Neural progenitor cell (in vitro differentiated cells): ENCODE data around the gene VEZT. TPM values are rescaled to one million over a fixed set of nuclear protein-coding genes. Genes with fewer than 3 reads are reported as not detected.
"Not testable (repeated sequence)": the region's sequence is repeated elsewhere in the genome, so short reads cannot be mapped to it uniquely, and the experiment has no call there.

Source experiments
- DNase-seq: peaks from one replicate; pipeline ENCODE4 v3.0.0-alpha.2; 2016; ENCODE audit warnings: low spot score
- H2AFZ ChIP-seq: fragments of 200-600 bp; sonication (generic); replicated peaks from 2 replicates; pipeline ENCODE4 v1.6.1; 2016; ENCODE audit warnings: antibody characterized with exemption
- H3F3A ChIP-seq: fragments of 200-600 bp; sonication (generic); 2 replicates; pipeline ENCODE4 v1.6.1; 2016; ENCODE audit warnings: antibody characterized with exemption, low read depth
- H3K27ac ChIP-seq: fragments of 200-600 bp; sonication (generic); 2 replicates; pipeline ENCODE4 v1.5.1; 2016; ENCODE audit warnings: mild to moderate bottlenecking
- H3K27me3 ChIP-seq: fragments of 200-600 bp; sonication (generic); 2 replicates; pipeline ENCODE4 v1.6.1; 2016; ENCODE audit warnings: mild to moderate bottlenecking, moderate library complexity
- H3K36me3 ChIP-seq: fragments of 200-600 bp; sonication (generic); 2 replicates; pipeline ENCODE4 v1.5.1; 2016
- H3K4me1 ChIP-seq: fragments of 200-600 bp; sonication (generic); 2 replicates; pipeline ENCODE4 v1.6.1; 2016; ENCODE audit warnings: mixed run types
- H3K4me2 ChIP-seq: fragments of 200-600 bp; sonication (generic); 2 replicates; pipeline ENCODE4 v1.6.1; 2016
- H3K4me3 ChIP-seq: fragments of 200-600 bp; sonication (generic); 2 replicates; pipeline ENCODE4 v1.5.1; 2016
- H3K79me2 ChIP-seq: fragments of 200-600 bp; sonication (generic); 2 replicates; pipeline ENCODE4 v1.6.1; 2016; ENCODE audit warnings: low read depth
- H3K9ac ChIP-seq: fragments of 200-600 bp; sonication (generic); 2 replicates; pipeline ENCODE4 v1.6.1; 2016
- H3K9me3 ChIP-seq: fragments of 200-600 bp; sonication (generic); 2 replicates; pipeline ENCODE4 v1.5.1; 2016; ENCODE audit warnings: low read depth
- H4K20me1 ChIP-seq: fragments of 200-600 bp; sonication (generic); 2 replicates; pipeline ENCODE4 v1.6.1; 2016; ENCODE audit warnings: low read depth
- H3K27ac Mint-ChIP-seq: 3 replicates; pipeline ENCODE4 v1.8.0; 2021; ENCODE audit warnings: mixed read lengths
- H3K27me3 Mint-ChIP-seq: 2 replicates; pipeline ENCODE4 v1.8.0; 2022; ENCODE audit warnings: low read depth, mild to moderate bottlenecking, inconsistent platforms, moderate library complexity, mixed read lengths; ENCODE audit not compliant: insufficient read depth
- H3K36me3 Mint-ChIP-seq: 3 replicates; pipeline ENCODE4 v1.8.0; 2021; ENCODE audit warnings: mixed read lengths
- H3K4me1 Mint-ChIP-seq: 3 replicates; pipeline ENCODE4 v1.8.0; 2021; ENCODE audit warnings: mixed read lengths
- H3K4me3 Mint-ChIP-seq: 3 replicates; pipeline ENCODE4 v1.8.0; 2021; ENCODE audit warnings: mild to moderate bottlenecking, moderate library complexity, mixed read lengths
- H3K9me3 Mint-ChIP-seq: 3 replicates; pipeline ENCODE4 v1.8.0; 2020; ENCODE audit warnings: mixed read lengths
- EZH2 ChIP-seq: fragments of 200-600 bp; sonication (generic); IDR thresholded peaks from 2 replicates; pipeline ENCODE4 v1.6.1; 2017; ENCODE audit warnings: antibody characterized with exemption, mild to moderate bottlenecking, moderate library complexity
- EZH2phosphoT487 ChIP-seq: fragments of 200-600 bp; sonication (generic); IDR thresholded peaks from 2 replicates; pipeline ENCODE4 v1.6.1; 2017; ENCODE audit warnings: antibody characterized with exemption
- total RNA-seq: library from RNA; depleted of rRNA; stranded (reverse); fragments of >200 nt; gene quantifications from 2 replicates; pipeline ENCODE4 v1.2.3, GENCODE V29; 2015; ENCODE audit warnings: low replicate concordance
- TF ChIP-seq, protein P1 (sequence below): fragments of 200-600 bp; sonication (generic); IDR thresholded peaks from 2 replicates; pipeline ENCODE4 v1.5.1; 2017; ENCODE audit warnings: antibody characterized with exemption, mild to moderate bottlenecking

The VEZT gene
- total RNA-seq, 1 donor from 2014 or later, result 126 TPM

DNA sequence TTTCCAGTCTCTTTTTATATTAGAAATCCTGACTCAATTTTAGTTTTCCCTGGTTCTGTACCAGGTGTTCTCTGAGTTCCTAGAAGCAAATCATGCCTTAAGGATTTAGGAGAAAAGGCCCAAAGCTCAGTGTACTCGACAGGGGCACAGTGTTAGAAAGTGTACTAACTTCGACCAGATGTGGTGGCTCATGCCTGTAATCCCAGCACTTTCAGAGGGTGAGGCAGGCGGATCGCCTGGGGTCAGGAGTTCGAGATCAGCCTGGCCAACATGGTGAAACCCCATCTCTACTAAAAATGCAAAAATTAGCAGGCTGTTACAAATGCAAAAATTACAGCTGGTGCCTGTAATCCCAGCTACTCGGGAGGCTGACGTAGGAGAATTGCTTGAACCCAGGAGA is 12.0 kb downstream of the VEZT start:
- Histone ChIP-seq H3K9ac (no peak overlapping the region), H3K36me3 (peaks cover 11% of the 10 kb centered on the region), H3K9me3 (peaks cover 3% of the 10 kb centered on the region), H3K4me2 (no peak overlapping the region), H3K27me3 (no peaks in the 10 kb centered on the region), H3K27ac (peak overlapping the region; percentile 8), H3K4me1 (peaks cover 9% of the 10 kb centered on the region), H3K79me2 (peaks cover 100% of the 10 kb centered on the region), H2AFZ (no peak overlapping the region), H3K4me3 (no peak overlapping the region), H3F3A (peaks cover 13% of the 10 kb centered on the region), H4K20me1 (peaks cover 63% of the 10 kb centered on the region)
- no peak for DNase-seq
- no peak overlapping the region for H3K27ac Mint-ChIP-seq
- H3K27me3 Mint-ChIP-seq, result no peaks in the 10 kb centered on the region
- no peak overlapping the region for H3K4me3 Mint-ChIP-seq
- H3K4me1 Mint-ChIP-seq, result peaks cover 6% of the 10 kb centered on the region
- H3K36me3 Mint-ChIP-seq, result peaks cover 22% of the 10 kb centered on the region
- H3K9me3 Mint-ChIP-seq, result peaks cover 4% of the 10 kb centered on the region
- TF ChIP-seq, protein P1, sequence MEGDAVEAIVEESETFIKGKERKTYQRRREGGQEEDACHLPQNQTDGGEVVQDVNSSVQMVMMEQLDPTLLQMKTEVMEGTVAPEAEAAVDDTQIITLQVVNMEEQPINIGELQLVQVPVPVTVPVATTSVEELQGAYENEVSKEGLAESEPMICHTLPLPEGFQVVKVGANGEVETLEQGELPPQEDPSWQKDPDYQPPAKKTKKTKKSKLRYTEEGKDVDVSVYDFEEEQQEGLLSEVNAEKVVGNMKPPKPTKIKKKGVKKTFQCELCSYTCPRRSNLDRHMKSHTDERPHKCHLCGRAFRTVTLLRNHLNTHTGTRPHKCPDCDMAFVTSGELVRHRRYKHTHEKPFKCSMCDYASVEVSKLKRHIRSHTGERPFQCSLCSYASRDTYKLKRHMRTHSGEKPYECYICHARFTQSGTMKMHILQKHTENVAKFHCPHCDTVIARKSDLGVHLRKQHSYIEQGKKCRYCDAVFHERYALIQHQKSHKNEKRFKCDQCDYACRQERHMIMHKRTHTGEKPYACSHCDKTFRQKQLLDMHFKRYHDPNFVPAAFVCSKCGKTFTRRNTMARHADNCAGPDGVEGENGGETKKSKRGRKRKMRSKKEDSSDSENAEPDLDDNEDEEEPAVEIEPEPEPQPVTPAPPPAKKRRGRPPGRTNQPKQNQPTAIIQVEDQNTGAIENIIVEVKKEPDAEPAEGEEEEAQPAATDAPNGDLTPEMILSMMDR, result no peak
- TF ChIP-seq EZH2, result no peak
- TF ChIP-seq EZH2phosphoT487, result no peak

DNA sequence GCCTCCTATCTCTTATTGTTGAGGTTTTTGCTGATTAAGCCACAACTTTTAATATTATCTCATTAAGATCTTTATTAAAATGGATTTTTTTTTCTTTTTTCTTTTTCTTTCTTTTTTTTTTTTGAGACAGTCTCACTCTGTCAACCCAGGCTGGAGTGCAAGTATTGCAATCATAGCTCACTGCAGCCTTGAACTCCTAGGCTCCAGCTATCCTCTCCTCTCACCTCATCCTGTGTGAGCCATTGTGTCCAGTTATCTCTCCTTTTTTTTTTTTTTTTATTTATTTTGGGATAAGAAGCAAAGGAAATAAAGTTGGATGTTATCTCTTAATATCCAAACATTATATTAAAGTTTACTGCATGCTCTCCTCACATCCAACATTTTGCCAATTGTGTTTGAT is 12.7 kb downstream of the VEZT start:
- Mint-ChIP-seq H3K36me3 (peaks cover 19% of the 10 kb centered on the region), H3K4me3 (no peak overlapping the region), H3K27ac (no peak overlapping the region), H3K27me3 (no peaks in the 10 kb centered on the region), H3K9me3 (peaks cover 4% of the 10 kb centered on the region), H3K4me1 (peaks cover 6% of the 10 kb centered on the region)
- TF ChIP-seq EZH2, result no peak
- TF ChIP-seq, protein P1, result no peak
- TF ChIP-seq EZH2phosphoT487, result no peak
- no peak for DNase-seq
- Histone ChIP-seq H3K4me2 (no peak overlapping the region), H3K27me3 (no peaks in the 10 kb centered on the region), H2AFZ (no peak overlapping the region), H3K79me2 (peaks cover 94% of the 10 kb centered on the region), H3K9ac (no peak overlapping the region), H3K9me3 (peaks cover 3% of the 10 kb centered on the region), H3F3A (peaks cover 13% of the 10 kb centered on the region), H3K27ac (peak overlapping the region; percentile 11), H3K36me3 (peaks cover 11% of the 10 kb centered on the region), H3K4me3 (no peak overlapping the region), H4K20me1 (peaks cover 57% of the 10 kb centered on the region), H3K4me1 (peaks cover 9% of the 10 kb centered on the region)

DNA sequence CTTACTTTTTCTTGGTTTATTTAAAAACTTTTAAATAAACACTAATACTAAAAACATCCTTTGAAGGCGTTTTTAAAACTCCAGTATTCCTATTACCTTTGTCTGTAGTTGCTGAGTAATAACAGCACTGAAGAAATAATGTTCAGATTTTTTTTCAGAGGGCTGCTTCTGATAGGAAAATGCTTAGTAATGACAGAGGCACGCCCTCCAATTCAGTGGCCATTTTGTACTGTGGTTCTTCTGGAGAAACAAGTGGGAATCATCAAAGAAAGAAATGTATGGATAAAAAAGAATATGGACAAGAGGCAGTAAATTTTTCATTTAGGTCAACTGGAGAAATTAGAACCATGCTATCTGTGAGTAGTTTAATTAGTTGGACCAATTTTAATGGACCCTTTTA is 13.6 kb downstream of the VEZT start:
- Mint-ChIP-seq H3K4me3 (no peak overlapping the region), H3K36me3 (peaks cover 18% of the 10 kb centered on the region), H3K27me3 (no peaks in the 10 kb centered on the region), H3K27ac (no peak overlapping the region), H3K9me3 (peaks cover 8% of the 10 kb centered on the region), H3K4me1 (peaks cover 6% of the 10 kb centered on the region)
- no peak for TF ChIP-seq EZH2
- TF ChIP-seq EZH2phosphoT487, result no peak
- TF ChIP-seq, protein P1, result no peak
- Histone ChIP-seq H3F3A (peaks cover 13% of the 10 kb centered on the region), H3K9ac (no peak overlapping the region), H3K79me2 (peaks cover 87% of the 10 kb centered on the region), H2AFZ (no peak overlapping the region), H3K36me3 (peaks cover 11% of the 10 kb centered on the region), H3K27ac (no peak overlapping the region), H3K4me2 (no peak overlapping the region), H3K4me1 (peaks cover 9% of the 10 kb centered on the region), H4K20me1 (peaks cover 50% of the 10 kb centered on the region), H3K9me3 (peaks cover 3% of the 10 kb centered on the region), H3K4me3 (no peak overlapping the region), H3K27me3 (no peaks in the 10 kb centered on the region)
- no peak for DNase-seq

DNA sequence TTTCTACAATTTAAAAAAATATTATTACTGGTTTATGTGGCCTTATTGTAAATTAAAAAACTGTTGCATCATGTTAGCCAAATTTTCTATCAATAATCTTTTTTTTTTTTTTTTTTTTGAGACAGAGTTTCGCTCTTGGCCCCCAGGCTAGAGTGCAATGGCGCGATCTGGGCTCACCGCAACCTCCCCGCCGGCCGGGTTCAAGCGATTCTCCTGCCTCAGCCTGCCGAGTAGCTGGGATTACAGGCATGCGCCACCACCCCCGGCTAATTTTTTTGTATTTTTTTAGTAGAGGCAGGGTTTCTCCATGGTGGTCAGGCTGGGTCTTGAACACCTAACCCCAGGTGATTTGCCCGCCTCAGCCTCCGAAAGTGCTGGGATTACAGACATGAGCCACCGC is 16.6 kb downstream of the VEZT start:
- Histone ChIP-seq H3K36me3 (peaks cover 11% of the 10 kb centered on the region), H3K79me2 (peaks cover 87% of the 10 kb centered on the region), H4K20me1 (peaks cover 22% of the 10 kb centered on the region)
- not testable (repeated sequence) for H3K4me3 ChIP-seq, H3F3A ChIP-seq, H3K27me3 ChIP-seq, H3K4me3 Mint-ChIP-seq, H3K27ac Mint-ChIP-seq, H3K4me2 ChIP-seq, H3K27me3 Mint-ChIP-seq, H2AFZ ChIP-seq, H3K27ac ChIP-seq, H3K4me1 ChIP-seq, DNase-seq, H3K9me3 ChIP-seq, H3K9ac ChIP-seq, H3K4me1 Mint-ChIP-seq
- Mint-ChIP-seq H3K36me3 (peaks cover 31% of the 10 kb centered on the region), H3K9me3 (peaks cover 26% of the 10 kb centered on the region)

DNA sequence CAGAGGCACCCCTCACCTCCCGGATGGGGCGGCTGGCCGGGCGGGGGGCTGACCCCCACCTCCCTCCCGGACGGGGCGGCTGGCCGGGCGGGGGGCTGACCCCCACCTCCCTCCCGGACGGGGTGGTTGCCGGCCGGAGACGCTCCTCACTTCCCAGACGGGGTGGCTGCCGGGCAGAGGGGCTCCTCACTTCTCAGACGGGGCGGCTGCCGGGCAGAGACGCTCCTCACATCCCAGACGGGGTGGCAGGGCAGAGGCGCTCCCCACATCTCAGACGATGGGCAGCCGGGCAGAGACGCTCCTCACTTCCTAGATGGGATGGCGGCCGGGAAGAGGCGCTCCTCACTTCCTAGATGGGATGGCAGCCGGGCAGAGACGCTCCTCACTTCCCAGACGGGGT is 18.0 kb downstream of the VEZT start:
- H3K4me2 ChIP-seq, H3K27ac ChIP-seq, H3K27me3 ChIP-seq, H3K9ac ChIP-seq, DNase-seq, H3K4me3 Mint-ChIP-seq, H3K9me3 ChIP-seq, H3K4me3 ChIP-seq, H3K27me3 Mint-ChIP-seq, H3K27ac Mint-ChIP-seq, H2AFZ ChIP-seq, H3K4me1 Mint-ChIP-seq, H3F3A ChIP-seq, H3K4me1 ChIP-seq: not testable (repeated sequence)
- H3K36me3 ChIP-seq, result peaks cover 11% of the 10 kb centered on the region
- peaks cover 87% of the 10 kb centered on the region for H3K79me2 ChIP-seq
- peaks cover 27% of the 10 kb centered on the region for H3K9me3 Mint-ChIP-seq
- peaks cover 14% of the 10 kb centered on the region for H4K20me1 ChIP-seq
- peaks cover 34% of the 10 kb centered on the region for H3K36me3 Mint-ChIP-seq
